HEK293 (cell line): ENCODE measurements around the gene DPPA5.

Experiments
- ATF2 ChIP-seq: fragments of 450-650 bp; formaldehyde crosslinking; IDR thresholded peaks from 2 replicates; pipeline ENCODE4 v1.5.1; 2016; ENCODE audit warnings: missing biosample characterization, missing genetic modification characterization, low read depth
- BCL11A ChIP-seq: fragments of 450-650 bp; formaldehyde crosslinking; IDR thresholded peaks from 2 replicates; pipeline ENCODE4 v1.5.1; 2016; ENCODE audit warnings: low read depth, missing biosample characterization, missing genetic modification characterization
- BCL11B ChIP-seq: fragments of 450-650 bp; formaldehyde crosslinking; IDR thresholded peaks from 2 replicates; pipeline ENCODE4 v1.5.1; 2016; ENCODE audit warnings: low read depth, missing biosample characterization, missing genetic modification characterization
- SCRT2 ChIP-seq: fragments of 450-650 bp; formaldehyde crosslinking; IDR thresholded peaks from 2 replicates; pipeline ENCODE4 v1.5.1; 2016; ENCODE audit warnings: missing biosample characterization, missing genetic modification characterization
- YY1 ChIP-seq: fragments of 450-650 bp; formaldehyde crosslinking; IDR thresholded peaks from 2 replicates; pipeline ENCODE4 v1.5.1; 2018; ENCODE audit warnings: missing biosample characterization, missing genetic modification characterization
- ZNF114 ChIP-seq: fragments of 450-650 bp; formaldehyde crosslinking; IDR thresholded peaks from 2 replicates; pipeline ENCODE4 v1.5.0; 2017; ENCODE audit warnings: missing biosample characterization, missing genetic modification characterization
- ZNF133 ChIP-seq: fragments of 450-650 bp; formaldehyde crosslinking; IDR thresholded peaks from 2 replicates; pipeline ENCODE4 v1.5.1; 2016; ENCODE audit warnings: missing biosample characterization, missing genetic modification characterization
- ZNF174 ChIP-seq: fragments of 450-650 bp; formaldehyde crosslinking; IDR thresholded peaks from 2 replicates; pipeline ENCODE4 v1.5.0; 2017; ENCODE audit warnings: missing biosample characterization, mild to moderate bottlenecking, missing genetic modification characterization
- ZNF544 ChIP-seq: fragments of 450-650 bp; formaldehyde crosslinking; IDR thresholded peaks from 2 replicates; pipeline ENCODE4 v1.5.0; 2017; ENCODE audit warnings: missing biosample characterization, missing genetic modification characterization
- ZNF626 ChIP-seq: fragments of 450-650 bp; sonication (Bioruptor Pico); formaldehyde crosslinking; IDR thresholded peaks from 2 replicates; pipeline ENCODE4 v1.5.1; 2018; ENCODE audit warnings: missing biosample characterization, missing genetic modification characterization, inconsistent platforms
- TF ChIP-seq, protein P1 (sequence below): fragments of 450-650 bp; formaldehyde crosslinking; IDR thresholded peaks from 2 replicates; pipeline ENCODE4 v1.5.1; 2016; ENCODE audit warnings: missing biosample characterization, missing genetic modification characterization
- TF ChIP-seq, protein P2 (sequence below): fragments of 450-650 bp; formaldehyde crosslinking; IDR thresholded peaks from 2 replicates; pipeline ENCODE4 v1.5.1; 2017; ENCODE audit warnings: missing biosample characterization, mild to moderate bottlenecking, missing genetic modification characterization, moderate library complexity

GRCh38 chr6:73348550-73349204, 5.4 kb downstream of the DPPA5 start:
- TF ChIP-seq, protein P1, sequence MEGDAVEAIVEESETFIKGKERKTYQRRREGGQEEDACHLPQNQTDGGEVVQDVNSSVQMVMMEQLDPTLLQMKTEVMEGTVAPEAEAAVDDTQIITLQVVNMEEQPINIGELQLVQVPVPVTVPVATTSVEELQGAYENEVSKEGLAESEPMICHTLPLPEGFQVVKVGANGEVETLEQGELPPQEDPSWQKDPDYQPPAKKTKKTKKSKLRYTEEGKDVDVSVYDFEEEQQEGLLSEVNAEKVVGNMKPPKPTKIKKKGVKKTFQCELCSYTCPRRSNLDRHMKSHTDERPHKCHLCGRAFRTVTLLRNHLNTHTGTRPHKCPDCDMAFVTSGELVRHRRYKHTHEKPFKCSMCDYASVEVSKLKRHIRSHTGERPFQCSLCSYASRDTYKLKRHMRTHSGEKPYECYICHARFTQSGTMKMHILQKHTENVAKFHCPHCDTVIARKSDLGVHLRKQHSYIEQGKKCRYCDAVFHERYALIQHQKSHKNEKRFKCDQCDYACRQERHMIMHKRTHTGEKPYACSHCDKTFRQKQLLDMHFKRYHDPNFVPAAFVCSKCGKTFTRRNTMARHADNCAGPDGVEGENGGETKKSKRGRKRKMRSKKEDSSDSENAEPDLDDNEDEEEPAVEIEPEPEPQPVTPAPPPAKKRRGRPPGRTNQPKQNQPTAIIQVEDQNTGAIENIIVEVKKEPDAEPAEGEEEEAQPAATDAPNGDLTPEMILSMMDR (tag by site-specific recombination) = no peak
- TF ChIP-seq ZNF174 (tag by site-specific recombination) (no peak), ZNF133 (tag by site-specific recombination) (no peak), ZNF626 (no peak), BCL11B (tag by site-specific recombination) (no peak), ATF2 (no peak), BCL11A (tag by site-specific recombination) (no peak), YY1 (tag by site-specific recombination) (no peak), SCRT2 (tag by site-specific recombination) (no peak), ZNF544 (tag by site-specific recombination) (no peak), ZNF114 (no peak)
- TF ChIP-seq, protein P2, sequence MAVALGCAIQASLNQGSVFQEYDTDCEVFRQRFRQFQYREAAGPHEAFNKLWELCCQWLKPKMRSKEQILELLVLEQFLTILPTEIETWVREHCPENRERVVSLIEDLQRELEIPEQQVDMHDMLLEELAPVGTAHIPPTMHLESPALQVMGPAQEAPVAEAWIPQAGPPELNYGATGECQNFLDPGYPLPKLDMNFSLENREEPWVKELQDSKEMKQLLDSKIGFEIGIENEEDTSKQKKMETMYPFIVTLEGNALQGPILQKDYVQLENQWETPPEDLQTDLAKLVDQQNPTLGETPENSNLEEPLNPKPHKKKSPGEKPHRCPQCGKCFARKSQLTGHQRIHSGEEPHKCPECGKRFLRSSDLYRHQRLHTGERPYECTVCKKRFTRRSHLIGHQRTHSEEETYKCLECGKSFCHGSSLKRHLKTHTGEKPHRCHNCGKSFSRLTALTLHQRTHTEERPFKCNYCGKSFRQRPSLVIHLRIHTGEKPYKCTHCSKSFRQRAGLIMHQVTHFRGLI (tag by site-specific recombination) = no peak
